Breast epithelium (tissue), 3 donors: ENCODE results near the gene ATP1B3.

Experiments used
- POLR2A ChIP-seq: fragments of 450-650 bp; IDR thresholded peaks from one replicate; pipeline ENCODE4 v1.6.1; 2016; ENCODE audit warnings: antibody characterized with exemption, mild to moderate bottlenecking, moderate library complexity
- POLR2AphosphoS5 ChIP-seq, 3 donors: sonication (generic); formaldehyde crosslinking; IDR thresholded peaks; one replicate each; pipeline ENCODE4 v1.6.1; 2017; ENCODE audit warnings: antibody characterized with exemption in 3 of 3

GRCh38 chr3:141894524-141895176 is 18.2 kb downstream of the ATP1B3 start:
- TF ChIP-seq POLR2A (no peak), POLR2AphosphoS5 (IDR thresholded peaks at IDR 0.05) (no peak)
